ENCODE measurements around the gene PSMA3. TPM values are rescaled to one million over a fixed set of nuclear protein-coding genes. Genes with fewer than 3 reads are reported as not detected.
A peak's percentile ranks its signal among the peaks of the same experiment; 100 is the strongest.

The PSMA3 gene
- total RNA-seq, 4 donors from 2014 or later = 98.6 to 151 (median 131) TPM

DNA sequence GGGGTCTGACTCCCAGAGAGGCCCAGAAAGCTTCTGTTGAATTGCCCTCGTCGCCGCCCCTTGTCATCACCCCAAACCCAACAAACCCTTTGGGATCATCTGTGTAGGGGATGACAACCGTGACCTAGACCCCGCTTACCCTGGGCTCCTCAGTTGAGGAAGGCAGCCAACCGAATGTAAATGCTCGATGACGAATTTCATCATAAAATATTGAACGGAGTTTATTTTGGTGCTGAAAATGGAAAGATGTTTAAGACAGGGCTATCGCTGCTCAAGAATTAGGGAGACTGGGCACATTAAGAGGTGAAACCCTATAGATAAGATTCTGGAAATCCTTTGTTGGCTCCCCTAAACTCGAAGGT lies 44.2 kb upstream of the PSMA3 start:
- 0 to 2% methylated on average over 8 to 11 of the region's 11 CpGs for WGBS, 2 donors
- H3K36me3 ChIP-seq = no peaks in the 10 kb centered on the region
- peak overlapping the region; percentile 23 to 73 (median 37) for H3K4me3 ChIP-seq (replicated peaks in 1 of 3)
- H3K4me1 ChIP-seq = peaks cover 6 to 13% of the 10 kb centered on the region in 2 donors
- H3K27me3 ChIP-seq = no peaks in the 10 kb centered on the region
- H3K9me3 ChIP-seq = no peaks in the 10 kb centered on the region
- no peak for DNase-seq
- peak overlapping the region; percentile 83 to 87 (median 86) for H3K27ac ChIP-seq
- intact Hi-C loops (cut with DNase I) = no loop called here
- no peak for TF ChIP-seq POLR2A (IDR thresholded peaks at IDR 0.05)
- TF ChIP-seq, protein P1, sequence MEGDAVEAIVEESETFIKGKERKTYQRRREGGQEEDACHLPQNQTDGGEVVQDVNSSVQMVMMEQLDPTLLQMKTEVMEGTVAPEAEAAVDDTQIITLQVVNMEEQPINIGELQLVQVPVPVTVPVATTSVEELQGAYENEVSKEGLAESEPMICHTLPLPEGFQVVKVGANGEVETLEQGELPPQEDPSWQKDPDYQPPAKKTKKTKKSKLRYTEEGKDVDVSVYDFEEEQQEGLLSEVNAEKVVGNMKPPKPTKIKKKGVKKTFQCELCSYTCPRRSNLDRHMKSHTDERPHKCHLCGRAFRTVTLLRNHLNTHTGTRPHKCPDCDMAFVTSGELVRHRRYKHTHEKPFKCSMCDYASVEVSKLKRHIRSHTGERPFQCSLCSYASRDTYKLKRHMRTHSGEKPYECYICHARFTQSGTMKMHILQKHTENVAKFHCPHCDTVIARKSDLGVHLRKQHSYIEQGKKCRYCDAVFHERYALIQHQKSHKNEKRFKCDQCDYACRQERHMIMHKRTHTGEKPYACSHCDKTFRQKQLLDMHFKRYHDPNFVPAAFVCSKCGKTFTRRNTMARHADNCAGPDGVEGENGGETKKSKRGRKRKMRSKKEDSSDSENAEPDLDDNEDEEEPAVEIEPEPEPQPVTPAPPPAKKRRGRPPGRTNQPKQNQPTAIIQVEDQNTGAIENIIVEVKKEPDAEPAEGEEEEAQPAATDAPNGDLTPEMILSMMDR (IDR thresholded peaks at IDR 0.05) = no peak

GRCh38 chr14:58200846-58201245 lies 43.8 kb upstream of the PSMA3 start:
- no peaks in the 10 kb centered on the region for H3K36me3 ChIP-seq
- no peak for DNase-seq
- TF ChIP-seq, protein P1 (IDR thresholded peaks at IDR 0.05) = no peak
- no peak for TF ChIP-seq POLR2A (IDR thresholded peaks at IDR 0.05)
- 7 to 11% methylated on average over 2 of the region's 2 CpGs for WGBS, 2 donors
- H3K4me1 ChIP-seq = peaks cover 6 to 13% of the 10 kb centered on the region in 2 donors
- H3K4me3 ChIP-seq (replicated peaks in 1 of 3) = peak overlapping the region in 2 of 3 donors; percentile 37 to 73
- H3K27me3 ChIP-seq = no peaks in the 10 kb centered on the region
- intact Hi-C loops (cut with DNase I) = no loop called here
- H3K27ac ChIP-seq = peak overlapping the region in 2 of 3 donors; percentile 83 to 86
- no peaks in the 10 kb centered on the region for H3K9me3 ChIP-seq

DNA sequence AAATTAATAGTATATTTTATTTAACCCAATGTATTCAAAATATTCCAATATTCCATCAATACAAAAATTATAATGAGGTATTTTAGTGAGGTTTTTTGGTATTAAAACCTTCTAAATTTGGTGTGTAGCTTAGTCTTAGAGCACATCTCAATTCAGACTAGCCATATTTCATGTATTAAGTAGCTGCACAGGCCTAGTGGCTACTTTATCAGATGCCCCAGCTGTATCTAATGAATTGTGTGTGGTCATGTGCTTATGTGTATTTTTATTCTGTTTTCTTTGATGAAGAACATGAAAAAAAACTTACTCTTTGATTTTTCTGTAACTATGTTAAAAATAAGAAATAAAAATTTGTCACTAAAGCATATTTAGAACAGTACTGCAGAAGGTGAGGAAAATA lies 31.5 kb upstream of the PSMA3 start:
- intact Hi-C loops (cut with DNase I) = no loop called here
- no peaks in the 10 kb centered on the region for H3K4me1 ChIP-seq
- peaks cover 8 to 26% of the 10 kb centered on the region in 2 donors for H3K36me3 ChIP-seq
- no peak for DNase-seq
- H3K4me3 ChIP-seq (replicated peaks in 1 of 3) = no peak overlapping the region
- H3K9me3 ChIP-seq = no peaks in the 10 kb centered on the region
- H3K27me3 ChIP-seq = no peaks in the 10 kb centered on the region
- H3K27ac ChIP-seq = no peak overlapping the region
- no peak for TF ChIP-seq POLR2A (IDR thresholded peaks at IDR 0.05)
- TF ChIP-seq, protein P1 (IDR thresholded peaks at IDR 0.05) = no peak

DNA sequence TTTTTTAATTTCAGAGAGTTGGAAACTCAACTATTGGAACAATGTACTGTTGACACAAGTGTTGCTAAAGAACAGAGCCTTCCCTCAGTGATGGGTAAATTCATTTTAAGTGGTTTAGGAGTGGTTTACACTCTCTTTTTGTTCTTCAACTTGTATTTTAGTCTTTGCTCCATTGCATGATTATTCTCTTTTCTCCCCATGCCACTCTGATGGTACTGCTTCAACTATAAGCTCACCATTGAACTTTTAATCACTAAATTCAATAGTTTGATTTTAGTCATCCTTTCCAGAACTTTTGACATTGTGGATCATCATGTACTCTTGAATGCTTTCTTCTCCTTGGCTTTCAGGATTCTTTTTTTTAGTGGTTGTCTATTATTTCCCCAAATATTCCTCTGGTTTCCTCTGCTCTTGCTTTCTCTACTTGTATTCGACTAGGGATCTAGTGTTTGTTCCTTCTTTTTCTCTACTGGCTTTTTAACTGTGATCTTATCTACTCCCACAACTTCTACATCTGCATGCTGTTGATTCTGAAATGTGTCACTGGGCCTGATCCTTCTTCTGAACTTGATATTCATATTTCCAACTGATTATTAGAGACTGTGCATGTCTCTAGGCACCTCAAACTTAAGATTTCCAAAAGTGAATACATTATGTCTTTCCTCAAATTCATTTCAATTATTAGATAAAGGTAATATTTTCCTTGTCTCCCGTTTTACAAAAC lies 29.3 kb upstream of the PSMA3 start:
- WGBS, 2 donors = 92% methylated on average over 2 of the region's 2 CpGs
- peaks cover 6 to 32% of the 10 kb centered on the region in 2 donors for H3K36me3 ChIP-seq
- H3K27me3 ChIP-seq = no peaks in the 10 kb centered on the region
- intact Hi-C loops (cut with DNase I) = no loop called here
- H3K9me3 ChIP-seq = no peaks in the 10 kb centered on the region
- H3K4me3 ChIP-seq (replicated peaks in 1 of 3) = no peak overlapping the region
- DNase-seq = no peak
- no peak overlapping the region for H3K27ac ChIP-seq
- no peak for TF ChIP-seq POLR2A (IDR thresholded peaks at IDR 0.05)
- TF ChIP-seq, protein P1 (IDR thresholded peaks at IDR 0.05) = no peak
- H3K4me1 ChIP-seq = no peaks in the 10 kb centered on the region

- no peaks in the 10 kb centered on the region for H3K4me1 ChIP-seq
- H3K4me3 ChIP-seq (replicated peaks in 1 of 3) = no peak overlapping the region
- peaks cover 6 to 32% of the 10 kb centered on the region in 2 donors for H3K36me3 ChIP-seq
- intact Hi-C loops (cut with DNase I) = no loop called here
- no peak for DNase-seq
- no peak overlapping the region for H3K27ac ChIP-seq
- H3K27me3 ChIP-seq = no peaks in the 10 kb centered on the region
- WGBS, 2 donors = 94 to 96% methylated on average over 2 of the region's 2 CpGs
- H3K9me3 ChIP-seq = no peaks in the 10 kb centered on the region
- TF ChIP-seq, protein P1 (IDR thresholded peaks at IDR 0.05) = no peak
- no peak for TF ChIP-seq POLR2A (IDR thresholded peaks at IDR 0.05)
Observed at GRCh38 chr14:58216544-58216943, 28.1 kb upstream of the PSMA3 start.
